AG09309 (cell line): Measurements from ENCODE around the gene PPIL1.

Experiments used
- DNase-seq: peaks from one replicate; pipeline ENCODE4 v3.0.0-alpha.2; 2010; ENCODE audit warnings: low read depth
- H3K4me3 ChIP-seq: 2 replicates; pipeline ENCODE4 v1.5.1; 2011; ENCODE audit warnings: mild to moderate bottlenecking, low read depth, low read length, moderate library complexity; ENCODE audit not compliant: control insufficient read depth
- CTCF ChIP-seq: IDR thresholded peaks from 2 replicates; pipeline ENCODE4 v1.5.1; 2011; ENCODE audit warnings: mild to moderate bottlenecking, low read depth, low read length, inconsistent platforms; ENCODE audit not compliant: insufficient read depth, control insufficient read depth; ENCODE audit errors: missing control alignments

Gene PPIL1

GRCh38 chr6:36837022-36837339, 37.6 kb downstream of the PPIL1 start:
- no peak for DNase-seq
- no peak overlapping the region for H3K4me3 ChIP-seq
- TF ChIP-seq CTCF = no peak

GRCh38 chr6:36836111-36837021, 38.2 kb downstream of the PPIL1 start:
- no peak for DNase-seq
- TF ChIP-seq CTCF = no peak
- no peak overlapping the region for H3K4me3 ChIP-seq

GRCh38 chr6:36834576-36835341, 39.8 kb downstream of the PPIL1 start:
- no peak for TF ChIP-seq CTCF
- DNase-seq = no peak

GRCh38 chr6:36833182-36833789, 41.3 kb downstream of the PPIL1 start:
- no peak for TF ChIP-seq CTCF
- no peak for DNase-seq
- H3K4me3 ChIP-seq = no peak overlapping the region

More at GRCh38 chr6:36834576-36835341, 39.8 kb downstream of the PPIL1 start:
- no peak overlapping the region for H3K4me3 ChIP-seq

GRCh38 chr6:36832313-36832712, 42.3 kb downstream of the PPIL1 start:
- no peak for DNase-seq
- TF ChIP-seq CTCF = no peak
- no peak overlapping the region for H3K4me3 ChIP-seq

GRCh38 chr6:36830577-36830976, 44.0 kb downstream of the PPIL1 start:
- DNase-seq = no peak
- no peak for TF ChIP-seq CTCF
- H3K4me3 ChIP-seq = no peak overlapping the region
